Measurements from ENCODE around the gene L1TD1. TPM values are rescaled to one million over a fixed set of nuclear protein-coding genes. Genes with fewer than 3 reads are reported as not detected.

Gene L1TD1
- total RNA-seq, 3 donors from 2014 or later, result 0.98 to 12.0 (median 1.4) TPM

GRCh38 chr1:62229468-62229867 lies 34.8 kb downstream of the L1TD1 start:
- Histone ChIP-seq H3K36me3 (ENCODE audit: low read depth) (no peaks in the 10 kb centered on the region), H3K9me3 (no peaks in the 10 kb centered on the region), H3K4me3 (no peak overlapping the region), H3K4me1 (ENCODE audit: low read depth) (no peaks in the 10 kb centered on the region)
- no peak for DNase-seq
- no peak for ATAC-seq
- TF ChIP-seq CTCF (IDR thresholded peaks at IDR 0.05), result no peak
- intact Hi-C loops (cut with DNase I, micrococcal nuclease), result no loop called here

GRCh38 chr1:62229932-62230331 lies 35.3 kb downstream of the L1TD1 start:
- DNase-seq (no peak), ATAC-seq (no peak)
- intact Hi-C loops (cut with DNase I, micrococcal nuclease), result no loop called here
- H3K9me3 ChIP-seq, result no peaks in the 10 kb centered on the region
- no peak for TF ChIP-seq CTCF (IDR thresholded peaks at IDR 0.05)
- no peaks in the 10 kb centered on the region for H3K36me3 ChIP-seq (ENCODE audit: low read depth)
- no peak overlapping the region for H3K4me3 ChIP-seq
- H3K4me1 ChIP-seq (ENCODE audit: low read depth), result no peaks in the 10 kb centered on the region

DNA sequence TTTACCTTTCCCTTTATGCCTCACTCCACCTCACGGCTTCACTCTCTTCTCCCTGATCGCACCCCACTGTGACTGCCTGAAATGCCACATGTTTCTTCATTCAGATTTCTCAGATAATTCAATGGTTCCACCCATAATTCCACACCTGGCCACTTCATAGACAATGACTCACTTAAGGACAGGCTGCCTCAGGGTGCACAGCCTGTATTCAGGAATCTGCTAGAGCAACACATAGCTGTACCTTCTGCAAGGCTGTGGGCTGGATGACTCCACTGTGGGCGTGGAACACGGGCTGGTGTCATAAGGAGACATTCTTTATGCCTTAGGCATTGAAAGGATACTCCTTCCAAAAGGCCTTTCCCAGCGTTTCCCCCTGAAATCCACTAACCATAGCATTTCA lies 36.1 kb downstream of the L1TD1 start:
- intact Hi-C loops (cut with DNase I, micrococcal nuclease), result no loop called here
- no peak for DNase-seq
- Histone ChIP-seq H3K9me3 (no peaks in the 10 kb centered on the region), H3K4me3 (no peak overlapping the region), H3K36me3 (ENCODE audit: low read depth) (no peaks in the 10 kb centered on the region), H3K4me1 (ENCODE audit: low read depth) (no peaks in the 10 kb centered on the region)
- ATAC-seq, result peak; percentile 51
- no peak for TF ChIP-seq CTCF (IDR thresholded peaks at IDR 0.05)

- H3K9me3 ChIP-seq, result no peaks in the 10 kb centered on the region
Observed at GRCh38 chr1:62232871-62233278, 38.2 kb downstream of the L1TD1 start.

GRCh38 chr1:62233926-62234450 lies 39.3 kb downstream of the L1TD1 start:
- no peaks in the 10 kb centered on the region for H3K4me1 ChIP-seq (ENCODE audit: low read depth)
- intact Hi-C loops (cut with DNase I, micrococcal nuclease), result no loop called here
- no peaks in the 10 kb centered on the region for H3K9me3 ChIP-seq
- H3K4me3 ChIP-seq, result no peak overlapping the region
- ATAC-seq (no peak), DNase-seq (no peak)
- H3K36me3 ChIP-seq (ENCODE audit: low read depth), result no peaks in the 10 kb centered on the region
- no peak for TF ChIP-seq CTCF (IDR thresholded peaks at IDR 0.05)

More at GRCh38 chr1:62232871-62233278, 38.2 kb downstream of the L1TD1 start:
- Histone ChIP-seq H3K4me1 (ENCODE audit: low read depth) (no peaks in the 10 kb centered on the region), H3K36me3 (ENCODE audit: low read depth) (no peaks in the 10 kb centered on the region), H3K4me3 (no peak overlapping the region)
- intact Hi-C loops (cut with DNase I, micrococcal nuclease), result no loop called here
- no peak for DNase-seq
- no peak for ATAC-seq
- TF ChIP-seq CTCF (IDR thresholded peaks at IDR 0.05), result no peak

GRCh38 chr1:62234688-62235087 lies 40.0 kb downstream of the L1TD1 start:
- Histone ChIP-seq H3K9me3 (no peaks in the 10 kb centered on the region), H3K36me3 (ENCODE audit: low read depth) (no peaks in the 10 kb centered on the region), H3K4me3 (no peak overlapping the region), H3K4me1 (ENCODE audit: low read depth) (no peaks in the 10 kb centered on the region)
- intact Hi-C loops (cut with DNase I, micrococcal nuclease), result no loop called here
- no peak for DNase-seq
- no peak for TF ChIP-seq CTCF (IDR thresholded peaks at IDR 0.05)
- no peak for ATAC-seq
